ENCODE measurements around the gene NID1.

The NID1 gene

GRCh38 chr1:236041631-236042618 is 23.0 kb downstream of the NID1 start:
- DNase-seq (ENCODE audit: low read depth), result no peak
- no peak overlapping the region for H3K4me3 ChIP-seq (ENCODE audit: control insufficient read depth, low read depth, low read length)
- TF ChIP-seq CTCF (IDR thresholded peaks at IDR 0.05; ENCODE audit: control insufficient read depth, insufficient read depth, low read depth, low read length, missing control alignments), result no peak

GRCh38 chr1:236039740-236040685 is 24.9 kb downstream of the NID1 start:
- no peak for TF ChIP-seq CTCF (IDR thresholded peaks at IDR 0.05; ENCODE audit: control insufficient read depth, insufficient read depth, low read depth, low read length, missing control alignments)
- no peak for DNase-seq (ENCODE audit: low read depth)
- no peak overlapping the region for H3K4me3 ChIP-seq (ENCODE audit: control insufficient read depth, low read depth, low read length)

- no peak for DNase-seq (ENCODE audit: low read depth)
- no peak for TF ChIP-seq CTCF (IDR thresholded peaks at IDR 0.05; ENCODE audit: control insufficient read depth, insufficient read depth, low read depth, low read length, missing control alignments)
- H3K4me3 ChIP-seq (ENCODE audit: control insufficient read depth, low read depth, low read length), result no peak overlapping the region
Observed at GRCh38 chr1:236038034-236038433, 26.9 kb downstream of the NID1 start.

- no peak overlapping the region for H3K4me3 ChIP-seq (ENCODE audit: control insufficient read depth, low read depth, low read length)
- DNase-seq (ENCODE audit: low read depth), result no peak
- no peak for TF ChIP-seq CTCF (IDR thresholded peaks at IDR 0.05; ENCODE audit: control insufficient read depth, insufficient read depth, low read depth, low read length, missing control alignments)
Observed at GRCh38 chr1:236035681-236036101, 29.2 kb downstream of the NID1 start.

- H3K4me3 ChIP-seq (ENCODE audit: control insufficient read depth, low read depth, low read length), result no peak overlapping the region
- no peak for DNase-seq (ENCODE audit: low read depth)
- no peak for TF ChIP-seq CTCF (IDR thresholded peaks at IDR 0.05; ENCODE audit: control insufficient read depth, insufficient read depth, low read depth, low read length, missing control alignments)
Observed at GRCh38 chr1:236033336-236033735, 31.6 kb downstream of the NID1 start.

- TF ChIP-seq CTCF (IDR thresholded peaks at IDR 0.05; ENCODE audit: control insufficient read depth, insufficient read depth, low read depth, low read length, missing control alignments), result no peak
- no peak overlapping the region for H3K4me3 ChIP-seq (ENCODE audit: control insufficient read depth, low read depth, low read length)
- DNase-seq (ENCODE audit: low read depth), result no peak
Observed at GRCh38 chr1:236030534-236030933, 34.4 kb downstream of the NID1 start.

All from AG09309 (cell line).